OCI-LY1 (cell line): ENCODE data around the gene WWOX.

Experiments used
- H2AFZ ChIP-seq: fragments of 200-600 bp; sonication (generic), shearing (Covaris generic); 2 replicates; pipeline ENCODE4 v1.6.0; 2014; ENCODE audit warnings: antibody characterized with exemption, mild to moderate bottlenecking, low read length
- H3F3A ChIP-seq: fragments of 200-600 bp; sonication (generic), shearing (Covaris generic); 2 replicates; pipeline ENCODE4 v1.6.0; 2014; ENCODE audit warnings: mild to moderate bottlenecking, antibody characterized with exemption, low read length, moderate library complexity; ENCODE audit not compliant: insufficient read depth
- H3K27ac ChIP-seq: fragments of 200-600 bp; sonication (generic); 2 replicates; pipeline ENCODE4 v1.5.1; 2014; ENCODE audit warnings: low read length, mixed run types, mild to moderate bottlenecking, low read depth; ENCODE audit not compliant: poor library complexity, severe bottlenecking
- H3K27me3 ChIP-seq: fragments of 200-600 bp; sonication (generic); 2 replicates; pipeline ENCODE4 v1.6.0; 2014; ENCODE audit warnings: antibody characterized with exemption, mild to moderate bottlenecking, low read length, moderate library complexity; ENCODE audit not compliant: insufficient read depth
- H3K36me3 ChIP-seq: fragments of 200-600 bp; sonication (generic); 2 replicates; pipeline ENCODE4 v1.6.1; 2014; ENCODE audit warnings: mild to moderate bottlenecking, antibody characterized with exemption, low read length, moderate library complexity, mixed read lengths; ENCODE audit not compliant: insufficient read depth
- H3K4me1 ChIP-seq: fragments of 200-600 bp; sonication (generic); 2 replicates; pipeline ENCODE4 v1.5.1; 2014; ENCODE audit warnings: mild to moderate bottlenecking, low read length, moderate library complexity; ENCODE audit not compliant: insufficient read depth, severe bottlenecking
- H3K4me2 ChIP-seq: fragments of 200-600 bp; sonication (generic), shearing (Covaris generic); 2 replicates; pipeline ENCODE4 v1.6.1; 2014; ENCODE audit warnings: low read length
- H3K4me3 ChIP-seq: fragments of 200-600 bp; sonication (generic); 2 replicates; pipeline ENCODE4 v1.5.1; 2014; ENCODE audit warnings: low read length, low read depth, mild to moderate bottlenecking, mixed read lengths; ENCODE audit not compliant: poor library complexity, severe bottlenecking
- H3K79me2 ChIP-seq: fragments of 200-600 bp; shearing (Covaris generic); 2 replicates; pipeline ENCODE4 v1.6.1; 2016; ENCODE audit warnings: mixed run types, low read length, mixed read lengths; ENCODE audit not compliant: insufficient read depth
- H3K9ac ChIP-seq: fragments of 200-600 bp; sonication (generic), shearing (Covaris generic); 2 replicates; pipeline ENCODE4 v1.6.1; 2014; ENCODE audit warnings: mild to moderate bottlenecking, low read length, mixed read lengths
- H3K9me2 ChIP-seq: fragments of 200-600 bp; sonication (generic), shearing (Covaris generic); 2 replicates; pipeline ENCODE4 v1.6.1; 2014; ENCODE audit warnings: low read depth, mild to moderate bottlenecking, low read length, mixed read lengths
- H3K9me3 ChIP-seq: fragments of 200-600 bp; shearing (Covaris generic); 2 replicates; pipeline ENCODE4 v1.6.1; 2014; ENCODE audit warnings: low read length, mixed read lengths
- H4K20me1 ChIP-seq: fragments of 200-600 bp; sonication (generic), shearing (Covaris generic); 2 replicates; pipeline ENCODE4 v1.6.0; 2016; ENCODE audit warnings: mild to moderate bottlenecking, low read length; ENCODE audit not compliant: insufficient read depth
- CTCF ChIP-seq: fragments of 200-600 bp; sonication (generic), shearing (Covaris generic); IDR thresholded peaks from 2 replicates; pipeline ENCODE4 v1.5.1; 2017; ENCODE audit warnings: mild to moderate bottlenecking, antibody characterized with exemption, low read length, moderate library complexity, mixed read lengths
- EZH2 ChIP-seq: fragments of 200-600 bp; sonication (generic), shearing (Covaris generic); IDR thresholded peaks from 2 replicates; pipeline ENCODE4 v1.8.0; 2017; ENCODE audit warnings: borderline replicate concordance, mixed run types, mild to moderate bottlenecking, antibody characterized with exemption, low read length, moderate library complexity, mixed read lengths

WWOX gene

GRCh38 chr16:78464833-78465232 lies 365.4 kb downstream of the WWOX start:
- Histone ChIP-seq H2AFZ (no peak overlapping the region), H3K36me3 (no peaks in the 10 kb centered on the region), H3F3A (no peaks in the 10 kb centered on the region), H3K9ac (no peak overlapping the region), H3K9me3 (no peaks in the 10 kb centered on the region), H3K4me2 (no peak overlapping the region), H3K79me2 (no peaks in the 10 kb centered on the region), H3K27me3 (no peaks in the 10 kb centered on the region), H3K4me3 (no peak overlapping the region), H3K4me1 (no peaks in the 10 kb centered on the region), H3K9me2 (no peaks in the 10 kb centered on the region), H4K20me1 (no peaks in the 10 kb centered on the region), H3K27ac (no peak overlapping the region)
- TF ChIP-seq EZH2 (no peak), CTCF (no peak)

GRCh38 chr16:78465730-78466129 lies 366.3 kb downstream of the WWOX start:
- no peaks in the 10 kb centered on the region for H3K27me3 ChIP-seq
- no peak overlapping the region for H2AFZ ChIP-seq
- TF ChIP-seq CTCF (no peak), EZH2 (no peak)
- H4K20me1 ChIP-seq: no peaks in the 10 kb centered on the region
- H3K27ac ChIP-seq: no peak overlapping the region
- no peak overlapping the region for H3K4me3 ChIP-seq
- no peaks in the 10 kb centered on the region for H3K4me1 ChIP-seq
- no peaks in the 10 kb centered on the region for H3K79me2 ChIP-seq
- no peak overlapping the region for H3K9ac ChIP-seq
- H3K9me3 ChIP-seq: no peaks in the 10 kb centered on the region
- no peaks in the 10 kb centered on the region for H3K9me2 ChIP-seq
- H3K36me3 ChIP-seq: no peaks in the 10 kb centered on the region
- H3F3A ChIP-seq: no peaks in the 10 kb centered on the region
- no peak overlapping the region for H3K4me2 ChIP-seq

- H4K20me1 ChIP-seq: no peaks in the 10 kb centered on the region
- no peaks in the 10 kb centered on the region for H3K27me3 ChIP-seq
- H3K79me2 ChIP-seq: no peaks in the 10 kb centered on the region
- H3K9ac ChIP-seq: no peak overlapping the region
- TF ChIP-seq EZH2: no peak
- no peak for TF ChIP-seq CTCF
- H3K36me3 ChIP-seq: no peaks in the 10 kb centered on the region
- no peak overlapping the region for H2AFZ ChIP-seq
- H3K4me1 ChIP-seq: no peaks in the 10 kb centered on the region
- H3K27ac ChIP-seq: no peak overlapping the region
- H3K9me3 ChIP-seq: no peaks in the 10 kb centered on the region
- no peaks in the 10 kb centered on the region for H3F3A ChIP-seq
- no peaks in the 10 kb centered on the region for H3K9me2 ChIP-seq
- H3K4me2 ChIP-seq: no peak overlapping the region
- H3K4me3 ChIP-seq: no peak overlapping the region
Measured at GRCh38 chr16:78469787-78470186, 370.3 kb downstream of the WWOX start.
